ENCODE measurements around the gene SMCHD1. TPM values are rescaled to one million over a fixed set of nuclear protein-coding genes. Genes with fewer than 3 reads are reported as not detected.

Gene SMCHD1
- total and polyA plus RNA-seq, 2 experiments from 2014 or later: 7.7 to 39.0 TPM

GRCh38 chr18:2617401-2617998 is 38.0 kb upstream of the SMCHD1 start (continued):
- TF ChIP-seq ZNF462 (CRISPR knock-in tag; IDR thresholded peaks at IDR 0.05) (no peak), EZH2phosphoT487 (IDR thresholded peaks at IDR 0.05; ENCODE audit: unreplicated experiment) (no peak), ZNF114 (CRISPR knock-in tag; IDR thresholded peaks at IDR 0.05) (no peak)

GRCh38 chr18:2618009-2618408 is 37.5 kb upstream of the SMCHD1 start:
- Histone ChIP-seq H3K4me2 (no peak overlapping the region), H3K9me2 (ENCODE audit: insufficient read depth) (no peaks in the 10 kb centered on the region)
- no peak overlapping the region for H3K27ac Mint-ChIP-seq
- TF ChIP-seq EZH2 (IDR thresholded peaks at IDR 0.05; ENCODE audit: low read depth, unreplicated experiment) (no peak), EZH2phosphoT487 (IDR thresholded peaks at IDR 0.05; ENCODE audit: unreplicated experiment) (no peak), STAT1 (IDR thresholded peaks at IDR 0.05; ENCODE audit: unreplicated experiment) (no peak), REST (IDR thresholded peaks at IDR 0.05; ENCODE audit: unreplicated experiment) (no peak), ZNF114 (CRISPR knock-in tag; IDR thresholded peaks at IDR 0.05) (no peak), ETS1 (IDR thresholded peaks at IDR 0.05) (no peak)

More at GRCh38 chr18:2618009-2618408, 37.5 kb upstream of the SMCHD1 start:
- Histone ChIP-seq H3K27ac (ENCODE audit: low read depth) (no peak overlapping the region), H2AFZ (no peak overlapping the region), H4K20me1 (replicated peaks; ENCODE audit: insufficient read depth) (peaks cover 3% of the 10 kb centered on the region; the same call in 1 of the 2 replicates), H3K4me3 (no peak overlapping the region), H3F3A (replicated peaks; ENCODE audit: low read depth) (no peaks in the 10 kb centered on the region), H3K36me3 (ENCODE audit: insufficient read depth) (peaks cover 11% of the 10 kb centered on the region), H3K4me1 (ENCODE audit: insufficient read depth) (no peaks in the 10 kb centered on the region), H3K79me2 (replicated peaks; ENCODE audit: insufficient read depth) (no peaks in the 10 kb centered on the region), H3K27me3 (ENCODE audit: insufficient read depth) (no peaks in the 10 kb centered on the region)
- Mint-ChIP-seq H3K27me3 (ENCODE audit: insufficient read depth, low read depth, poor library complexity) (peaks cover 4% of the 10 kb centered on the region), H3K36me3 (ENCODE audit: low read depth) (peaks cover 28% of the 10 kb centered on the region), H3K9me3 (no peaks in the 10 kb centered on the region; the same call in 2 of the 3 replicates), H3K4me1 (no peaks in the 10 kb centered on the region), H3K4me3 (no peak overlapping the region)
- DNase-seq (ENCODE audit: low spot score): no peak
- ATAC-seq: no peak
